CMK (cell line): ENCODE results near the gene DNAH10.
A peak's percentile ranks its signal among the peaks of the same experiment; 100 is the strongest.
"Not testable (repeated sequence)": the region's sequence is repeated elsewhere in the genome, so short reads cannot be mapped to it uniquely, and the experiment has no call there.

ENCODE experiments used
- DNase-seq: peaks from one replicate; pipeline ENCODE4 v3.0.0-alpha.2; 2010; ENCODE audit warnings: low read depth

DNAH10 gene

GRCh38 chr12:123744836-123745235 is 17.3 kb upstream of the DNAH10 start:
- DNase-seq: no peak

GRCh38 chr12:123747309-123747708 is 14.8 kb upstream of the DNAH10 start:
- no peak for DNase-seq

- no peak for DNase-seq
These were observed 13.9 kb upstream of the DNAH10 start for GRCh38 chr12:123748161-123748560.

GRCh38 chr12:123748661-123749060 is 13.4 kb upstream of the DNAH10 start:
- DNase-seq: no peak

- no peak for DNase-seq
These were observed 12.7 kb upstream of the DNAH10 start for GRCh38 chr12:123749355-123749754.

GRCh38 chr12:123750159-123750656 is 11.9 kb upstream of the DNAH10 start:
- no peak for DNase-seq

GRCh38 chr12:123752046-123752445 is 10.1 kb upstream of the DNAH10 start:
- no peak for DNase-seq

GRCh38 chr12:123754041-123754772 is 7.9 kb upstream of the DNAH10 start:
- DNase-seq: no peak

- no peak for DNase-seq
These were observed 4.5 kb upstream of the DNAH10 start for GRCh38 chr12:123757561-123757960.

GRCh38 chr12:123760267-123760938 is 1.7 kb upstream of the DNAH10 start:
- DNase-seq: no peak

GRCh38 chr12:123762715-123763052 is 583 bp downstream of the DNAH10 start:
- DNase-seq: no peak

GRCh38 chr12:123763093-123763492 is 992 bp downstream of the DNAH10 start:
- no peak for DNase-seq

GRCh38 chr12:123764109-123764508 is 2.0 kb downstream of the DNAH10 start:
- no peak for DNase-seq

GRCh38 chr12:123765504-123766035 is 3.5 kb downstream of the DNAH10 start:
- no peak for DNase-seq

- peak; percentile 33 for DNase-seq
These were observed 5.5 kb downstream of the DNAH10 start for GRCh38 chr12:123767613-123768012.

- DNase-seq: no peak
These were observed 9.2 kb downstream of the DNAH10 start for GRCh38 chr12:123771261-123771660.

GRCh38 chr12:123772074-123772473 is 10.0 kb downstream of the DNAH10 start:
- no peak for DNase-seq

GRCh38 chr12:123773375-123773774 is 11.3 kb downstream of the DNAH10 start:
- no peak for DNase-seq

- no peak for DNase-seq
These were observed 17.4 kb downstream of the DNAH10 start for GRCh38 chr12:123779551-123779950.

GRCh38 chr12:123782997-123783792 is 21.1 kb downstream of the DNAH10 start:
- no peak for DNase-seq

GRCh38 chr12:123787466-123787865 is 25.4 kb downstream of the DNAH10 start:
- no peak for DNase-seq

GRCh38 chr12:123788541-123788940 is 26.4 kb downstream of the DNAH10 start:
- no peak for DNase-seq

- DNase-seq: not testable (repeated sequence)
These were observed 27.3 kb downstream of the DNAH10 start for GRCh38 chr12:123789422-123789821.
